Ovary (tissue), 9 donors: ENCODE data around the gene RSRC2. TPM values are rescaled to one million over a fixed set of nuclear protein-coding genes. Genes with fewer than 3 reads are reported as not detected.

ENCODE experiments used
- DNase-seq, 5 donors: peaks; one replicate each; pipeline ENCODE4 v3.0.0-alpha.2; 2019 to 2020
- H3K27ac ChIP-seq, 2 donors: fragments of 200-600 bp; one replicate each; pipeline versions ENCODE4 v1.5.1 to v1.8.0; 2019 to 2022
- H3K27me3 ChIP-seq: fragments of 200-600 bp; one replicate; pipeline ENCODE4 v1.8.0; 2022
- H3K36me3 ChIP-seq: fragments of 200-600 bp; sonication (generic); one replicate; pipeline ENCODE4 v1.5.1; 2019
- H3K4me1 ChIP-seq: one replicate; pipeline ENCODE4 v1.8.1; 2013; ENCODE audit warnings: mild to moderate bottlenecking, moderate library complexity; ENCODE audit not compliant: insufficient read depth
- H3K4me3 ChIP-seq: fragments of 200-600 bp; sonication (generic); one replicate; pipeline ENCODE4 v1.5.1; 2017
- H3K9me3 ChIP-seq, 2 donors: fragments of 200-600 bp in 1 of 2; sonication (generic) in 1 of 2; one replicate each; pipeline versions ENCODE4 v1.5.1 to v1.8.1; 2013 to 2019; ENCODE audit warnings: mild to moderate bottlenecking in 1 of 2, moderate library complexity in 1 of 2
- EP300 ChIP-seq: sonication (generic); formaldehyde crosslinking; IDR thresholded peaks from one replicate; pipeline ENCODE4 v1.6.1; 2017; ENCODE audit warnings: antibody characterized with exemption
- POLR2A ChIP-seq: fragments of 450-650 bp; IDR thresholded peaks from one replicate; pipeline ENCODE4 v1.6.1; 2017; ENCODE audit warnings: antibody characterized with exemption, mild to moderate bottlenecking, moderate library complexity
- WGBS, 3 donors: extraction: QIAGEN DNeasy Blood & Tissue Kit in 1 of 3; methylation state at CpG; one replicate each; pipeline versions ENCODE4 v1.1.5 to v1.1.7; 2013 to 2017; 5-methylcytosine and 5-hydroxymethylcytosine counted together
- intact Hi-C, 4 donors: fragments of 100-400 bp; cut with DNase I; formaldehyde crosslinking; loops; one replicate each; pipeline versions ENCODE4 v1.11.0 to v1.15.1; 2022 to 2023
- polyA plus RNA-seq, 2 donors: library from polyadenylated mRNA; stranded (reverse); fragments of 200-250 nt in 1 of 2; fragments of 350-450 nt in 1 of 2; fragmentation: Illumina TruSeq in 1 of 2; extraction: RNeasy Lipid Tissue Mini Kit (QIAGEN cat#74804) in 1 of 2; gene quantifications; one replicate each; pipeline ENCODE4 v1.2.3, GENCODE V29; 2013 to 2014
- total RNA-seq, 7 donors: library from RNA; depleted of rRNA in 2 of 7; stranded (reverse); fragments of >200 nt in 2 of 7; fragmentation: NEBNext Ultra II Directional in 3 of 7; extraction: Animal tissue kit (Norgen Biotek cat#: 25700) in 3 of 7; gene quantifications; one replicate each; pipeline versions ENCODE4 v1.1.0 to v1.2.4, GENCODE V29; 2016 to 2023
- TF ChIP-seq, protein P1 (sequence below), 3 donors: fragments of 450-650 bp in 2 of 3; fragments of 200-600 bp in 1 of 3; IDR thresholded peaks; one replicate each; pipeline versions ENCODE4 v1.5.1 to v1.8.0; 2016 to 2022; ENCODE audit warnings: antibody characterized with exemption in 3 of 3, mild to moderate bottlenecking in 1 of 3
- donor health status: DM: no; HTN: no; CAD: no; lungs with moderate emphysema.
- donor health status: DM: no; HTN: no; CAD: no.
- donor health status: Bipolar disorder and iron deficiency.
- donor health status: DM: yes; HTN: yes; CAD: no.
- donor health status: DM: no; HTN: no; CAD: no.
- donor health status: DM: yes; HTN: yes; CAD: no.

The RSRC2 gene
- total and polyA plus RNA-seq, 9 donors, result 54.1 to 90.7 (median 62.7) TPM

- TF ChIP-seq POLR2A, result no peak
- TF ChIP-seq, protein P1, sequence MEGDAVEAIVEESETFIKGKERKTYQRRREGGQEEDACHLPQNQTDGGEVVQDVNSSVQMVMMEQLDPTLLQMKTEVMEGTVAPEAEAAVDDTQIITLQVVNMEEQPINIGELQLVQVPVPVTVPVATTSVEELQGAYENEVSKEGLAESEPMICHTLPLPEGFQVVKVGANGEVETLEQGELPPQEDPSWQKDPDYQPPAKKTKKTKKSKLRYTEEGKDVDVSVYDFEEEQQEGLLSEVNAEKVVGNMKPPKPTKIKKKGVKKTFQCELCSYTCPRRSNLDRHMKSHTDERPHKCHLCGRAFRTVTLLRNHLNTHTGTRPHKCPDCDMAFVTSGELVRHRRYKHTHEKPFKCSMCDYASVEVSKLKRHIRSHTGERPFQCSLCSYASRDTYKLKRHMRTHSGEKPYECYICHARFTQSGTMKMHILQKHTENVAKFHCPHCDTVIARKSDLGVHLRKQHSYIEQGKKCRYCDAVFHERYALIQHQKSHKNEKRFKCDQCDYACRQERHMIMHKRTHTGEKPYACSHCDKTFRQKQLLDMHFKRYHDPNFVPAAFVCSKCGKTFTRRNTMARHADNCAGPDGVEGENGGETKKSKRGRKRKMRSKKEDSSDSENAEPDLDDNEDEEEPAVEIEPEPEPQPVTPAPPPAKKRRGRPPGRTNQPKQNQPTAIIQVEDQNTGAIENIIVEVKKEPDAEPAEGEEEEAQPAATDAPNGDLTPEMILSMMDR (IDR thresholded peaks at IDR 0.05), result no peak
- no peak for TF ChIP-seq EP300
- intact Hi-C loops, result no loop called here
- Histone ChIP-seq H3K4me3 (no peak overlapping the region), H3K36me3 (no peaks in the 10 kb centered on the region), H3K4me1 (no peaks in the 10 kb centered on the region), H3K27me3 (no peaks in the 10 kb centered on the region), H3K27ac (no peak overlapping the region), H3K9me3 (no peaks in the 10 kb centered on the region)
- DNase-seq, result no peak
- WGBS, 3 donors, result 77 to 91% (median 90%) methylated on average over 5 of the region's 5 CpGs
Measured at GRCh38 chr12:122506393-122506938, 20.3 kb downstream of the RSRC2 start.

DNA sequence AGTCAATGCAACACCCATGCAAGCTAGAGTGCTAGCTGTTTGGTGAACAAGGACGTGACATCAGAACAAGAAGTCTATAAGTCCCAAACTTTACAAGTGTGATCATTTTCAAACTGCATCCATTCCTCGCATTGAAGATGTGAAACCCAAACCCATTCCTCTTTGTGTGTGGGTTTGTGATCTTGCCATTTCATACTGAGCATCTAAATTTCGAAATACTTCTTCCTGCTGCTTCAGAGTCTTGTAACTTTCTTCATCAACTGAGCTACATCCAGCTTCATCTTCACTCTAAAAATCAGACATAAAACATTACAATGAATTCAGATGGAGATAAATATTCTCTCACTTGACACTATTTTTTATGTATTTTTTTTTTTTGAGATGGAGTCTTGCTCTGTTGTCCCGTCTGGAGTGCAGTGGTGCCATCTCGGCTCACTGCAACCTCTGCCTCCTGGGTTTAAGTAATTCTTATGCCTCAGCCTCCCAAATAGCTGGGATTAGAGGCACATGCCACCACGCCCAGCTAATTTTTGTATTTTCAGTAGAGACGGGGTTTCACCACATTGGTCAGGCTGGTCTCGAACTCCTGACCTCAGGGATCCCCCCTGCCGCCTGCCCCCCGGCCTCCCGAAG, 21.2 kb downstream of the RSRC2 start:
- TF ChIP-seq POLR2A (no peak), EP300 (no peak)
- TF ChIP-seq, protein P1 (IDR thresholded peaks at IDR 0.05), result no peak

DNA sequence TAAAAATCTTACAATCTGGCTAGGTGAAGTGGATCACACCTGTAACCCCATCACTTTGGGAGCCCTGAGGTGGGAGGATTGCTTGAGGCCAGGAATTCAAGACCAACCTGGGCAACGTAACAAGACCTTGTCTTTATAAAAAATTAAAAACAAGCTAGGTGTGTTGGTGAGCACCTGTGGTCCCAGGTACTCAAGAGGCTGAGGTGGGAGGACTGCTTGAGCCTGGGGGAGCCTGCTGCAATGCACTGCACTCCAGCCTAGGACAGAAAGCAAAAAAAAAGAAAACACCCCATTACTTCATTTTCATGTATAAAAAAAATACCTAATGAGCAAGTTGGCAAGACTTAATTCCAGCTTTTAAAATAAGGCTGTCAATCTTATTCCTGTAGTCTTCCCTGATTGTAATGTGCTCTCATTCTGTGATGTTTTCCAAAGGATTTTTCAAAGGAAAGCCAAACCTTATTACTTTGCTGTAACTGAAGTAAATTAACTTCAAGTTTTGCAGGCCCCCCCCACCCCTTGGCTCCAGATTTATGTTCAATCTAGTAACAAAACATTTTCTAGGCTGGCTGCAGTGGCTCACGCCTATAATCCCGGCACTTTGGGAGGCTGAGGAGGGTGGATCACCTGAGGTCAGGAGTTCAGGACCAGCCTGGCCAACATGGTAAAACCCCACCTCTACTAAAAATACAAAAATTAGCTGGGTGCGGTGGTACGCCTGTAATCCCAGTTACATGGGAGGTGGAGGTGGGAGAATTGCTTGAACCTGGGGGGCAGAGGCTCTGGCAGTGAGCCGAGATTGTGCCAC, 22.7 kb downstream of the RSRC2 start:
- H3K9me3 ChIP-seq, result no peaks in the 10 kb centered on the region
- no peak for DNase-seq
- H3K36me3 ChIP-seq, result no peaks in the 10 kb centered on the region
- TF ChIP-seq EP300 (no peak), POLR2A (no peak)
- TF ChIP-seq, protein P1 (IDR thresholded peaks at IDR 0.05), result no peak
- intact Hi-C loops, result no loop called here
- 66 to 76% (median 67%) methylated on average over 6 of the region's 6 CpGs for WGBS, 3 donors
- no peak overlapping the region for H3K27ac ChIP-seq
- no peak overlapping the region for H3K4me3 ChIP-seq
- H3K27me3 ChIP-seq, result no peaks in the 10 kb centered on the region
- H3K4me1 ChIP-seq, result peaks cover 3% of the 10 kb centered on the region

More for the DNA sequence above, 21.2 kb downstream of the RSRC2 start:
- DNase-seq, result no peak
- H3K4me1 ChIP-seq, result peaks cover 3% of the 10 kb centered on the region
- H3K9me3 ChIP-seq, result no peaks in the 10 kb centered on the region
- WGBS, 3 donors, result 85 to 91% (median 89%) methylated on average over 11 of the region's 11 CpGs
- no peak overlapping the region for H3K27ac ChIP-seq
- intact Hi-C loops, result no loop called here
- no peaks in the 10 kb centered on the region for H3K36me3 ChIP-seq
- H3K4me3 ChIP-seq, result no peak overlapping the region
- no peaks in the 10 kb centered on the region for H3K27me3 ChIP-seq

- no peaks in the 10 kb centered on the region for H3K36me3 ChIP-seq
- H3K27me3 ChIP-seq, result no peaks in the 10 kb centered on the region
- TF ChIP-seq EP300, result no peak
- peaks cover 3% of the 10 kb centered on the region for H3K4me1 ChIP-seq
- no peaks in the 10 kb centered on the region for H3K9me3 ChIP-seq
- intact Hi-C loops, result no loop called here
- H3K27ac ChIP-seq, result no peak overlapping the region
- 72 to 82% (median 78%) methylated on average over 3 of the region's 3 CpGs for WGBS, 3 donors
- DNase-seq, result no peak
- no peak overlapping the region for H3K4me3 ChIP-seq
Measured at GRCh38 chr12:122503147-122503751, 23.5 kb downstream of the RSRC2 start.
